Panc1 (cell line): ENCODE data around the gene CDKN2AIP.
A peak's percentile ranks its signal among the peaks of the same experiment; 100 is the strongest.

ENCODE experiments used
- CTCF ChIP-seq: fragments of 450-650 bp; IDR thresholded peaks from 2 replicates; pipeline ENCODE4 v1.5.1; 2017; ENCODE audit warnings: mild to moderate bottlenecking
- POLR2AphosphoS5 ChIP-seq: IDR thresholded peaks from 2 replicates; pipeline ENCODE4 v1.6.1; 2012; ENCODE audit warnings: mild to moderate bottlenecking, low read depth, low read length, moderate library complexity
- TF ChIP-seq, protein P1 (sequence below), 2 experiments: IDR thresholded peaks; 2 replicates each; pipeline ENCODE4 v1.6.1; 2011 to 2012; ENCODE audit warnings: low read depth in 2 of 2, control low read depth in 1 of 2, low read length in 1 of 2, mild to moderate bottlenecking in 1 of 2, moderate library complexity in 1 of 2; ENCODE audit not compliant: insufficient read depth in 1 of 2

GRCh38 chr4:183444214-183445096, at the start of gene CDKN2AIP:
- TF ChIP-seq, protein P1, sequence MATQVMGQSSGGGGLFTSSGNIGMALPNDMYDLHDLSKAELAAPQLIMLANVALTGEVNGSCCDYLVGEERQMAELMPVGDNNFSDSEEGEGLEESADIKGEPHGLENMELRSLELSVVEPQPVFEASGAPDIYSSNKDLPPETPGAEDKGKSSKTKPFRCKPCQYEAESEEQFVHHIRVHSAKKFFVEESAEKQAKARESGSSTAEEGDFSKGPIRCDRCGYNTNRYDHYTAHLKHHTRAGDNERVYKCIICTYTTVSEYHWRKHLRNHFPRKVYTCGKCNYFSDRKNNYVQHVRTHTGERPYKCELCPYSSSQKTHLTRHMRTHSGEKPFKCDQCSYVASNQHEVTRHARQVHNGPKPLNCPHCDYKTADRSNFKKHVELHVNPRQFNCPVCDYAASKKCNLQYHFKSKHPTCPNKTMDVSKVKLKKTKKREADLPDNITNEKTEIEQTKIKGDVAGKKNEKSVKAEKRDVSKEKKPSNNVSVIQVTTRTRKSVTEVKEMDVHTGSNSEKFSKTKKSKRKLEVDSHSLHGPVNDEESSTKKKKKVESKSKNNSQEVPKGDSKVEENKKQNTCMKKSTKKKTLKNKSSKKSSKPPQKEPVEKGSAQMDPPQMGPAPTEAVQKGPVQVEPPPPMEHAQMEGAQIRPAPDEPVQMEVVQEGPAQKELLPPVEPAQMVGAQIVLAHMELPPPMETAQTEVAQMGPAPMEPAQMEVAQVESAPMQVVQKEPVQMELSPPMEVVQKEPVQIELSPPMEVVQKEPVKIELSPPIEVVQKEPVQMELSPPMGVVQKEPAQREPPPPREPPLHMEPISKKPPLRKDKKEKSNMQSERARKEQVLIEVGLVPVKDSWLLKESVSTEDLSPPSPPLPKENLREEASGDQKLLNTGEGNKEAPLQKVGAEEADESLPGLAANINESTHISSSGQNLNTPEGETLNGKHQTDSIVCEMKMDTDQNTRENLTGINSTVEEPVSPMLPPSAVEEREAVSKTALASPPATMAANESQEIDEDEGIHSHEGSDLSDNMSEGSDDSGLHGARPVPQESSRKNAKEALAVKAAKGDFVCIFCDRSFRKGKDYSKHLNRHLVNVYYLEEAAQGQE (IDR thresholded peaks at IDR 0.05; ENCODE audit: insufficient read depth in 1 of 2, low read depth in 2 of 2, low read length in 1 of 2), result no peak
- TF ChIP-seq CTCF (peak; percentile 14; the same call in 1 of the 2 replicates), POLR2AphosphoS5 (peak; percentile 57; the same call in 1 of the 2 replicates)
